ENCODE measurements around the gene PAQR5.
"Not testable (repeated sequence)": the region's sequence is repeated elsewhere in the genome, so short reads cannot be mapped to it uniquely, and the experiment has no call there.

DNA sequence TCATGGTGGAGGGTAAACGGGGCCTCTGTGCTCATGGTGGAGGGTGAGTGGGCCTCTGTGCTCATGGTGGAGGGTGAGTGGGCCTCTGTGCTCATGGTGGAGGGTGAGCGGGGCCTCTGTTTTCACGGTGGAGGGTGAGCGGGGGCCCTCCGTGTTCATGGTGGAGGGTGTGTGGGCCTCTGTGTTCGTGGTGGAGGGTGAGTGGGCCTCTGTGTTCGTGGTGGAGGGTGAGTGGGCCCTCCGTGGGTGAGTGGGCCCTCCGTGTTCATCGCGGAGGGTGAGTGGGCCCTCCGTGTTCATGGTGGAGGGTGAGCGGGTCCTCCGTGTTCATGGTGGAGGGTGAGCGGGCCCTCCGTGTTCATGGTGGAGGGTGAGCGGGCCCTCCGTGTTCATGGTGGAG, 85.4 kb downstream of the PAQR5 start:
- TF ChIP-seq, protein P1, sequence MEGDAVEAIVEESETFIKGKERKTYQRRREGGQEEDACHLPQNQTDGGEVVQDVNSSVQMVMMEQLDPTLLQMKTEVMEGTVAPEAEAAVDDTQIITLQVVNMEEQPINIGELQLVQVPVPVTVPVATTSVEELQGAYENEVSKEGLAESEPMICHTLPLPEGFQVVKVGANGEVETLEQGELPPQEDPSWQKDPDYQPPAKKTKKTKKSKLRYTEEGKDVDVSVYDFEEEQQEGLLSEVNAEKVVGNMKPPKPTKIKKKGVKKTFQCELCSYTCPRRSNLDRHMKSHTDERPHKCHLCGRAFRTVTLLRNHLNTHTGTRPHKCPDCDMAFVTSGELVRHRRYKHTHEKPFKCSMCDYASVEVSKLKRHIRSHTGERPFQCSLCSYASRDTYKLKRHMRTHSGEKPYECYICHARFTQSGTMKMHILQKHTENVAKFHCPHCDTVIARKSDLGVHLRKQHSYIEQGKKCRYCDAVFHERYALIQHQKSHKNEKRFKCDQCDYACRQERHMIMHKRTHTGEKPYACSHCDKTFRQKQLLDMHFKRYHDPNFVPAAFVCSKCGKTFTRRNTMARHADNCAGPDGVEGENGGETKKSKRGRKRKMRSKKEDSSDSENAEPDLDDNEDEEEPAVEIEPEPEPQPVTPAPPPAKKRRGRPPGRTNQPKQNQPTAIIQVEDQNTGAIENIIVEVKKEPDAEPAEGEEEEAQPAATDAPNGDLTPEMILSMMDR (conservative IDR thresholded peaks at IDR 0.05; ENCODE audit: low read length) = not testable (repeated sequence)
- not testable (repeated sequence) for TF ChIP-seq EZH2phosphoT487 (IDR thresholded peaks at IDR 0.05; ENCODE audit: borderline replicate concordance)

Measured in Loucy (cell line).